CD4-positive, alpha-beta T cell treated with Interleukin-15 for 4 hours (primary cell): ENCODE measurements around the gene TMEM59.
"Not testable (repeated sequence)": the region's sequence is repeated elsewhere in the genome, so short reads cannot be mapped to it uniquely, and the experiment has no call there.

Experiments
- DNase-seq: peaks from one replicate; pipeline ENCODE4 v3.0.0-alpha.2; 2020; ENCODE audit warnings: low spot score

Gene TMEM59

GRCh38 chr1:54012008-54012325 is 41.0 kb downstream of the TMEM59 start:
- DNase-seq, result no peak

- DNase-seq, result no peak
Observed at GRCh38 chr1:54011316-54012007, 41.5 kb downstream of the TMEM59 start.

- no peak for DNase-seq
Observed at GRCh38 chr1:54010415-54011117, 42.4 kb downstream of the TMEM59 start.

GRCh38 chr1:54009406-54009805 is 43.6 kb downstream of the TMEM59 start:
- DNase-seq, result no peak

- no peak for DNase-seq
Observed at GRCh38 chr1:54008876-54009275, 44.1 kb downstream of the TMEM59 start.

GRCh38 chr1:54007613-54008012 is 45.4 kb downstream of the TMEM59 start:
- DNase-seq, result no peak

GRCh38 chr1:54006508-54006907 is 46.5 kb downstream of the TMEM59 start:
- DNase-seq, result no peak

- DNase-seq, result no peak
Observed at GRCh38 chr1:54004481-54005049, 48.4 kb downstream of the TMEM59 start.

GRCh38 chr1:54003750-54004480 is 49.1 kb downstream of the TMEM59 start:
- not testable (repeated sequence) for DNase-seq

- DNase-seq, result no peak
Observed at GRCh38 chr1:54003249-54003646, 49.8 kb downstream of the TMEM59 start.

GRCh38 chr1:54002544-54003248 is 50.3 kb downstream of the TMEM59 start:
- no peak for DNase-seq

GRCh38 chr1:54001591-54001990 is 51.4 kb downstream of the TMEM59 start:
- DNase-seq, result no peak

GRCh38 chr1:53999920-54000319 is 53.1 kb downstream of the TMEM59 start:
- DNase-seq, result no peak

GRCh38 chr1:53998223-53998622 is 54.8 kb downstream of the TMEM59 start:
- no peak for DNase-seq

- no peak for DNase-seq
Observed at GRCh38 chr1:53995683-53996082, 57.3 kb downstream of the TMEM59 start.

- DNase-seq, result not testable (repeated sequence)
Observed at GRCh38 chr1:53994516-53994915, 58.5 kb downstream of the TMEM59 start.

GRCh38 chr1:53992085-53992874 is 60.7 kb downstream of the TMEM59 start:
- DNase-seq, result no peak

- DNase-seq, result no peak
Observed at GRCh38 chr1:53987880-53988279, 65.1 kb downstream of the TMEM59 start.

- DNase-seq, result no peak
Observed at GRCh38 chr1:53986458-53986857, 66.5 kb downstream of the TMEM59 start.

- no peak for DNase-seq
Observed at GRCh38 chr1:53984726-53985125, 68.3 kb downstream of the TMEM59 start.

- no peak for DNase-seq
Observed at GRCh38 chr1:53982763-53983104, 70.3 kb downstream of the TMEM59 start.
